ENCODE results near the gene MYBPC2.
A peak's percentile ranks its signal among the peaks of the same experiment; 100 is the strongest.

MYBPC2 gene

GRCh38 chr19:50410109-50410508 lies 22.6 kb upstream of the MYBPC2 start:
- no peak for DNase-seq

- DNase-seq: no peak
These were observed 20.3 kb upstream of the MYBPC2 start for GRCh38 chr19:50412419-50412818.

- DNase-seq: no peak
These were observed 19.6 kb upstream of the MYBPC2 start for GRCh38 chr19:50413096-50413495.

- no peak for DNase-seq
These were observed 19.2 kb upstream of the MYBPC2 start for GRCh38 chr19:50413531-50413930.

GRCh38 chr19:50414864-50415660 lies 17.6 kb upstream of the MYBPC2 start:
- DNase-seq: peak; percentile 74

- no peak for DNase-seq
These were observed 17.0 kb upstream of the MYBPC2 start for GRCh38 chr19:50415661-50416033.

- DNase-seq: no peak
These were observed 16.4 kb upstream of the MYBPC2 start for GRCh38 chr19:50416034-50416977.

- DNase-seq: no peak
These were observed 15.3 kb upstream of the MYBPC2 start for GRCh38 chr19:50417111-50418081.

GRCh38 chr19:50418176-50419021 lies 14.3 kb upstream of the MYBPC2 start, which contains the start of gene SPIB:
Gene SPIB (plus strand): TSS chr19:50418938. CDS start chr19:50418963, 25 bp downstream.
- DNase-seq: no peak

- no peak for DNase-seq
These were observed 13.6 kb upstream of the MYBPC2 start for GRCh38 chr19:50419022-50419579.

GRCh38 chr19:50419580-50420035 lies 13.1 kb upstream of the MYBPC2 start:
- no peak for DNase-seq

- no peak for DNase-seq
These were observed 12.6 kb upstream of the MYBPC2 start for GRCh38 chr19:50420127-50420526.

GRCh38 chr19:50420808-50421207 lies 11.9 kb upstream of the MYBPC2 start:
- no peak for DNase-seq

GRCh38 chr19:50422397-50423278 lies 10.1 kb upstream of the MYBPC2 start:
- no peak for DNase-seq

GRCh38 chr19:50423279-50424113 lies 9.2 kb upstream of the MYBPC2 start:
- no peak for DNase-seq

GRCh38 chr19:50425581-50425980 lies 7.1 kb upstream of the MYBPC2 start:
- no peak for DNase-seq

GRCh38 chr19:50427318-50427925 lies 5.3 kb upstream of the MYBPC2 start:
- DNase-seq: no peak

GRCh38 chr19:50427997-50428425 lies 4.7 kb upstream of the MYBPC2 start:
- peak; percentile 37 for DNase-seq

All from activated CD4-positive, alpha-beta T cell treated with anti-CD3 and anti-CD28 coated beads, Interleukin-2, amount 50 U/mL, for 1 hour (primary cell).